HTR-8/SVneo (cell line): ENCODE measurements around the gene SMTNL2.
"Not testable (repeated sequence)": the region's sequence is repeated elsewhere in the genome, so short reads cannot be mapped to it uniquely, and the experiment has no call there.

ENCODE experiments used
- DNase-seq: peaks from one replicate; pipeline ENCODE4 v3.0.0; 2011; ENCODE audit warnings: low spot score, mixed read lengths; ENCODE audit not compliant: insufficient read length
- FAIRE-seq: peaks from 2 replicates; lab custom pipeline; 2011; peaks lifted over from hg19 to GRCh38; lab: Jason Lieb, UNC

Gene SMTNL2

GRCh38 chr17:4655933-4656332 lies 71.6 kb downstream of the SMTNL2 start:
- FAIRE-seq, DNase-seq: not testable (repeated sequence)

GRCh38 chr17:4657678-4658077 lies 73.3 kb downstream of the SMTNL2 start:
- no peak for DNase-seq
- no peak for FAIRE-seq
